Breast epithelium (tissue), 4 donors: ENCODE data around the gene HBA1. TPM values are rescaled to one million over a fixed set of nuclear protein-coding genes. Genes with fewer than 3 reads are reported as not detected.

ENCODE experiments used
- DNase-seq, 2 donors: peaks; one replicate each; pipeline ENCODE4 v3.0.0-alpha.2; 2019; ENCODE audit warnings: low spot score in 2 of 2
- H3K27ac ChIP-seq, 2 donors: fragments of 200-600 bp; sonication (generic) in 1 of 2; one replicate each; pipeline ENCODE4 v1.5.1; 2016 to 2019; ENCODE audit warnings: mild to moderate bottlenecking in 1 of 2
- H3K27me3 ChIP-seq, 2 donors: fragments of 200-600 bp; sonication (generic) in 1 of 2; one replicate each; pipeline versions ENCODE4 v1.5.1 to v1.6.0; 2017 to 2019; ENCODE audit warnings: control low read depth in 1 of 2, mild to moderate bottlenecking in 1 of 2
- H3K36me3 ChIP-seq: fragments of 200-600 bp; one replicate; pipeline ENCODE4 v1.5.1; 2019
- H3K4me1 ChIP-seq, 2 donors: fragments of 200-600 bp; sonication (generic); one replicate each; pipeline ENCODE4 v1.5.1; 2016 to 2019; ENCODE audit warnings: control low read depth in 1 of 2
- H3K4me3 ChIP-seq, 3 donors: fragments of 200-600 bp; sonication (generic); 1 replicate in 2 of 3; 2 replicates in 1 of 3; pipeline ENCODE4 v1.5.1; 2016 to 2019; ENCODE audit warnings: mild to moderate bottlenecking in 3 of 3, moderate library complexity in 2 of 3
- H3K9me3 ChIP-seq, 2 donors: fragments of 200-600 bp; sonication (generic) in 1 of 2; one replicate each; pipeline ENCODE4 v1.5.1; 2016 to 2019; ENCODE audit warnings: control low read depth in 1 of 2
- POLR2A ChIP-seq: fragments of 450-650 bp; IDR thresholded peaks from one replicate; pipeline ENCODE4 v1.6.1; 2016; ENCODE audit warnings: antibody characterized with exemption, mild to moderate bottlenecking, moderate library complexity
- POLR2AphosphoS5 ChIP-seq, 3 donors: sonication (generic); formaldehyde crosslinking; IDR thresholded peaks; one replicate each; pipeline ENCODE4 v1.6.1; 2017; ENCODE audit warnings: antibody characterized with exemption in 3 of 3
- intact Hi-C: fragments of 100-400 bp; cut with DNase I; formaldehyde crosslinking; loops from one replicate; pipeline ENCODE4 v1.15.1; 2023; ENCODE audit warnings: low total_unique reads
- total RNA-seq, 3 donors: library from RNA; depleted of rRNA; stranded (reverse); fragments of >200 nt; gene quantifications; one replicate each; pipeline ENCODE4 v1.1.0, GENCODE V29; 2016
- TF ChIP-seq, protein P1 (sequence below), 3 donors: fragments of 450-650 bp; IDR thresholded peaks; one replicate each; pipeline ENCODE4 v1.5.1; 2016 to 2017; ENCODE audit warnings: antibody characterized with exemption in 3 of 3, mild to moderate bottlenecking in 3 of 3, moderate library complexity in 3 of 3

HBA1 gene
- total RNA-seq, 3 donors from 2014 or later, result 5.6 to 15.2 (median 10.4) TPM

DNA sequence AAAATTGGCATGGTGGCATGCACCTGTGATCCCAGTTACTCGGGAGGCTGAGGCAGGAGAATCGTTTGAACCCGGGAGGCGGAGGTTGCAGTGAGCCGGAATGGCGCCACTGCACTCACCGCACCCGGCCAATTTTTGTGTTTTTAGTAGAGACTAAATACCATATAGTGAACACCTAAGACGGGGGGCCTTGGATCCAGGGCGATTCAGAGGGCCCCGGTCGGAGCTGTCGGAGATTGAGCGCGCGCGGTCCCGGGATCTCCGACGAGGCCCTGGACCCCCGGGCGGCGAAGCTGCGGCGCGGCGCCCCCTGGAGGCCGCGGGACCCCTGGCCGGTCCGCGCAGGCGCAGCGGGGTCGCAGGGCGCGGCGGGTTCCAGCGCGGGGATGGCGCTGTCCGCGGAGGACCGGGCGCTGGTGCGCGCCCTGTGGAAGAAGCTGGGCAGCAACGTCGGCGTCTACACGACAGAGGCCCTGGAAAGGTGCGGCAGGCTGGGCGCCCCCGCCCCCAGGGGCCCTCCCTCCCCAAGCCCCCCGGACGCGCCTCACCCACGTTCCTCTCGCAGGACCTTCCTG lies 3.7 kb downstream of the HBA1 start, which contains the start of gene HBQ1:
TSS of gene HBQ1 (plus strand) at position 359 of the 575 bp plus-strand sequence. CDS start at position 387, 28 bp downstream.
- Histone ChIP-seq H3K4me1 (peaks cover 11% of the 10 kb centered on the region in 2 donors), H3K36me3 (no peaks in the 10 kb centered on the region), H3K4me3 (peak within 1 kb of the TSS in 2 of 3 donors; percentile 36 to 64), H3K9me3 (no peaks in the 10 kb centered on the region), H3K27ac (no peak within 1 kb of the TSS), H3K27me3 (peaks cover 6 to 45% of the 10 kb centered on the region in 2 donors)
- TF ChIP-seq POLR2A (no peak), POLR2AphosphoS5 (IDR thresholded peaks at IDR 0.05) (no peak)
- TF ChIP-seq, protein P1, sequence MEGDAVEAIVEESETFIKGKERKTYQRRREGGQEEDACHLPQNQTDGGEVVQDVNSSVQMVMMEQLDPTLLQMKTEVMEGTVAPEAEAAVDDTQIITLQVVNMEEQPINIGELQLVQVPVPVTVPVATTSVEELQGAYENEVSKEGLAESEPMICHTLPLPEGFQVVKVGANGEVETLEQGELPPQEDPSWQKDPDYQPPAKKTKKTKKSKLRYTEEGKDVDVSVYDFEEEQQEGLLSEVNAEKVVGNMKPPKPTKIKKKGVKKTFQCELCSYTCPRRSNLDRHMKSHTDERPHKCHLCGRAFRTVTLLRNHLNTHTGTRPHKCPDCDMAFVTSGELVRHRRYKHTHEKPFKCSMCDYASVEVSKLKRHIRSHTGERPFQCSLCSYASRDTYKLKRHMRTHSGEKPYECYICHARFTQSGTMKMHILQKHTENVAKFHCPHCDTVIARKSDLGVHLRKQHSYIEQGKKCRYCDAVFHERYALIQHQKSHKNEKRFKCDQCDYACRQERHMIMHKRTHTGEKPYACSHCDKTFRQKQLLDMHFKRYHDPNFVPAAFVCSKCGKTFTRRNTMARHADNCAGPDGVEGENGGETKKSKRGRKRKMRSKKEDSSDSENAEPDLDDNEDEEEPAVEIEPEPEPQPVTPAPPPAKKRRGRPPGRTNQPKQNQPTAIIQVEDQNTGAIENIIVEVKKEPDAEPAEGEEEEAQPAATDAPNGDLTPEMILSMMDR (IDR thresholded peaks at IDR 0.05), result no peak
- intact Hi-C loops, result no loop called here
- DNase-seq, result no peak

DNA sequence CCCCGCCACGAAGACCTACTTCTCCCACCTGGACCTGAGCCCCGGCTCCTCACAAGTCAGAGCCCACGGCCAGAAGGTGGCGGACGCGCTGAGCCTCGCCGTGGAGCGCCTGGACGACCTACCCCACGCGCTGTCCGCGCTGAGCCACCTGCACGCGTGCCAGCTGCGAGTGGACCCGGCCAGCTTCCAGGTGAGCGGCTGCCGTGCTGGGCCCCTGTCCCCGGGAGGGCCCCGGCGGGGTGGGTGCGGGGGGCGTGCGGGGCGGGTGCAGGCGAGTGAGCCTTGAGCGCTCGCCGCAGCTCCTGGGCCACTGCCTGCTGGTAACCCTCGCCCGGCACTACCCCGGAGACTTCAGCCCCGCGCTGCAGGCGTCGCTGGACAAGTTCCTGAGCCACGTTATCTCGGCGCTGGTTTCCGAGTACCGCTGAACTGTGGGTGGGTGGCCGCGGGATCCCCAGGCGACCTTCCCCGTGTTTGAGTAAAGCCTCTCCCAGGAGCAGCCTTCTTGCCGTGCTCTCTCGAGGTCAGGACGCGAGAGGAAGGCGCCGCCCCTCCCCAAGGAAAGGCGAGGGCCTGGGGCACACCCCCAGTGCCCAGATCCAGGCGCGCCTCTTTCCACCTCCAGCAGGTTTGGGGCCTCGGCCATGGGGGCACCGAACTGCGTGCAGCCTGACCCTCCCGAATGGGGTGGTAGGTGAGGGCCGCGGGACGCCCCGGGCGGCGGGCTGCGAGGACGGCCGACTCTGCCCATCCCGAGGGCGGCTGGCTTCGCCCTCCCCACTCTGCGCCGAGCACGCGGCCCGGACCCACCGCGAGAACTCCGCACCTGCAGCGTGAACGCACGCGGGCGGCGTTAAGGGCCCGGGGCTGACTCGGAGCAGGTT lies 4.4 kb downstream of the HBA1 start:
- Histone ChIP-seq H3K4me1 (peaks cover 11% of the 10 kb centered on the region in 2 donors), H3K27ac (no peak overlapping the region), H3K4me3 (peak overlapping the region in 2 of 3 donors; percentile 36 to 64), H3K9me3 (no peaks in the 10 kb centered on the region), H3K36me3 (no peaks in the 10 kb centered on the region), H3K27me3 (peaks cover 6 to 40% of the 10 kb centered on the region in 2 donors)
- TF ChIP-seq POLR2AphosphoS5 (IDR thresholded peaks at IDR 0.05) (peak in 1 of 3 donors; percentile 25), POLR2A (no peak)
- TF ChIP-seq, protein P1 (IDR thresholded peaks at IDR 0.05), result peak in 1 of 3 donors; percentile 94
- intact Hi-C loops, result no loop called here
- no peak for DNase-seq

GRCh38 chr16:181565-182021 lies 5.1 kb downstream of the HBA1 start:
- Histone ChIP-seq H3K36me3 (no peaks in the 10 kb centered on the region), H3K27ac (no peak overlapping the region), H3K9me3 (no peaks in the 10 kb centered on the region), H3K4me1 (peaks cover 11% of the 10 kb centered on the region in 2 donors), H3K4me3 (peak overlapping the region in 2 of 3 donors; percentile 36 to 64), H3K27me3 (peaks cover 6 to 40% of the 10 kb centered on the region in 2 donors)
- intact Hi-C loops, result no loop called here
- TF ChIP-seq POLR2AphosphoS5 (IDR thresholded peaks at IDR 0.05) (no peak), POLR2A (no peak)
- TF ChIP-seq, protein P1 (IDR thresholded peaks at IDR 0.05), result peak in 2 of 3 donors; percentile 87 to 91
- DNase-seq, result peak in 1 of 2 donors; percentile 74

DNA sequence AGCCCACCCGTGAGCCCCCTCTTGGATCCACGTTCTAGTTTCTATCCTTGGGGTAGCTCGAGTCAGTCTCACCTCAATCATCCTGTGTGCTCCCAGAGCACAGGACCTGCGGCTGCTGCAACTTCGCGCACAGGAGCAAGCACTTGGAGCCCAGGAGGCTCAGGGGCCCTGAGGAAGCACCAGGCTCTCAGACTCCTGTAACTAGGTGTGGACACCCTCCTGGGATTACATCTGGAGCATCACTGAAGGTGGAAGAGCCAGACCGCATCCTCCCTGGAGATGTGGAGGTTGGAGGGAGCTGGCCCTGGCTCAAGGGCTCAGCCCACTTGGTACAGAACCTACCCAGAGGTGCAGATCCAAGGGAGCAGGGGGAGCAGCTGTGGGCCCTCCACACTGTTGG lies 6.5 kb downstream of the HBA1 start:
- H3K36me3 ChIP-seq, result no peaks in the 10 kb centered on the region
- no peaks in the 10 kb centered on the region for H3K9me3 ChIP-seq
- intact Hi-C loops, result no loop called here
- peaks cover 11% of the 10 kb centered on the region in 2 donors for H3K4me1 ChIP-seq
- no peak overlapping the region for H3K4me3 ChIP-seq
- TF ChIP-seq POLR2AphosphoS5 (IDR thresholded peaks at IDR 0.05), result no peak
- TF ChIP-seq, protein P1 (IDR thresholded peaks at IDR 0.05), result no peak
- TF ChIP-seq POLR2A, result no peak
- H3K27ac ChIP-seq, result no peak overlapping the region
- DNase-seq, result no peak
- H3K27me3 ChIP-seq, result peaks cover 6 to 30% of the 10 kb centered on the region in 2 donors
